Activated CD4-positive, alpha-beta T cell treated with anti-CD3 and anti-CD28 coated beads, Interleukin-2, amount 10 ng/mL, durations not matched to agents 7 days and 5 days (primary cell): ENCODE data around the gene EFL1. TPM values are rescaled to one million over a fixed set of nuclear protein-coding genes. Genes with fewer than 3 reads are reported as not detected.
A peak's percentile ranks its signal among the peaks of the same experiment; 100 is the strongest.
"Not testable (repeated sequence)": the region's sequence is repeated elsewhere in the genome, so short reads cannot be mapped to it uniquely, and the experiment has no call there.

Experiments
- CTCF ChIA-PET: fragments of 350-600 bp; sonication (Branson Sonifier 250); formaldehyde crosslinking; loops from one replicate; lab custom pipeline; 2021; ENCODE audit warnings: antibody characterized with exemption; lab: Charles Lee
- POLR2A ChIA-PET: fragments of 350-600 bp; sonication (Branson Sonifier 250); formaldehyde crosslinking; loops from one replicate; lab custom pipeline; 2021; ENCODE audit warnings: antibody characterized with exemption; lab: Charles Lee
- DNase-seq: peaks from one replicate; pipeline ENCODE4 v3.0.0-alpha.2; 2020
- H3K27ac Mint-ChIP-seq: one replicate; pipeline ENCODE4 v1.8.0; 2021; ENCODE audit warnings: mild to moderate bottlenecking, moderate library complexity, mixed read lengths
- H3K27me3 Mint-ChIP-seq: one replicate; pipeline ENCODE4 v1.8.0; 2021; ENCODE audit warnings: mixed read lengths
- H3K36me3 Mint-ChIP-seq: one replicate; pipeline ENCODE4 v1.8.0; 2021; ENCODE audit warnings: low read depth, mixed read lengths
- H3K4me1 Mint-ChIP-seq: one replicate; pipeline ENCODE4 v1.8.0; 2021; ENCODE audit warnings: mixed read lengths
- H3K4me3 Mint-ChIP-seq: one replicate; pipeline ENCODE4 v1.8.0; 2021; ENCODE audit warnings: mild to moderate bottlenecking, moderate library complexity, mixed read lengths
- H3K9me3 Mint-ChIP-seq: one replicate; pipeline ENCODE4 v1.8.0; 2021; ENCODE audit warnings: mixed read lengths
- total RNA-seq, 2 experiments: library from RNA; stranded (reverse); gene quantifications; one replicate each; pipeline ENCODE4 v1.2.3, GENCODE V29; 2021

EFL1 gene
- 10 to 100 TPM; 28.4 to 31.6 TPM for total RNA-seq

DNA sequence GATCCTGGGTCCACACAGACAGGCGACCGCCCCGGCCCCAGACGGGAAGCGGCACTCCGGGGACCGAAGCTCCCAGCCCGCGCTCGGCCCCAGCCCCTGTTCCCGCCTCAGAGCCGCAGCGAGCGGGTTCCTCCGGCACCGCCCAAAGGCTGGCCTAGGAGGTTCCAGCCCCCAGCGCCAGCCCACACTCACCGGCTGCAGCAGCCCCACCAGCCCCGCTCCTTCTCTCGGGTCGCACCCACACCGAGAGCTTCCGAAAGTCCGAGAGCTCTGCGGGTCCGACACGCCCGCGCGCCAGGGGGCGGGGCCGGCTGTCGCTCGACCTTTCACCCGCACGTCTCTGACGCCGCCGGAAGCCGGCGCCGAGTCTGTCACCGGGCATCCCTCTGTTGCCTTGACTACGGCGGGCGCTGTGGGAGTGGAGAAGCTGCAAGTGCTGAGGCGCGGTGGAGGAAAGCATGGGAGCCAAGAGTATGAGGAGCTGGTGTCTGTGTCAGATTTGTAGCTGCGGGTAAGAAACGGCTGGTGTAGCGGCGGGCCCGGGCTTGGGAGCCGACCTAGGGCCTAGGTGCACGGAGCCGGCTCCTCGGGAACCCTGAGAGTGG lies at the start of gene EFL1, which contains the start of gene SAXO2:
TSS of gene EFL1 (minus strand) at position 313 of the 605 bp plus-strand sequence. CDS start 956 bp downstream, outside the sequence.
TSS of gene SAXO2 (plus strand) at position 397 of the 605 bp plus-strand sequence. CDS start at position 459, 62 bp downstream.
- Mint-ChIP-seq H3K4me3 (peak within 1 kb of the TSS; percentile 96), H3K36me3 (peaks cover 24% of the 10 kb centered on the region), H3K9me3 (no peaks in the 10 kb centered on the region), H3K27ac (peak within 1 kb of the TSS; percentile 86), H3K4me1 (peaks cover 44% of the 10 kb centered on the region), H3K27me3 (no peaks in the 10 kb centered on the region)
- ChIA-PET POLR2A (no interaction called here), CTCF (interaction anchor here (1.4 kb wide), 2 partner anchors 14 to 18 kb away, joined by 3 read pairs; no protein-coding TSS in a partner anchor)
- peak; percentile 91 for DNase-seq

DNA sequence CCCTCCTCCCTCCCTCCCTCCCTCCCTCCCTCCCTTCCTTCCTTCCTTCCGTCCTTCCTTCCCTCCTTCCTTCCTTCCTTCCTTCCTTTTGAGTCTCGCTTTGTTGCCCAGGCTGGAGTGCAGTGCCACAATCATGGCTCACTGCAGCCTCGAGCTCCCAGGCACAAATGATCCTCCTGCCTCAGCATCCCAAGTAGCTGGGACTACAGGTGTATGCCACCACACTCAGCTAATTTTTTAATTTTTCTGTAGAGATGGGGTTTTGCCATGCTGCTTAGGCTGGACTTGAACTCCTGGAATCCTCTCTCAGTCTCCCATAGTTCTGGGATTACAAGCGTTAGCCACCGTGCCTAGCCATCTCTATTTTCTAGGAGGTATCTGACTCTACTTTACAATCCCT lies 48.8 kb upstream of the EFL1 start:
- H3K27me3 Mint-ChIP-seq, H3K27ac Mint-ChIP-seq: not testable (repeated sequence)

DNA sequence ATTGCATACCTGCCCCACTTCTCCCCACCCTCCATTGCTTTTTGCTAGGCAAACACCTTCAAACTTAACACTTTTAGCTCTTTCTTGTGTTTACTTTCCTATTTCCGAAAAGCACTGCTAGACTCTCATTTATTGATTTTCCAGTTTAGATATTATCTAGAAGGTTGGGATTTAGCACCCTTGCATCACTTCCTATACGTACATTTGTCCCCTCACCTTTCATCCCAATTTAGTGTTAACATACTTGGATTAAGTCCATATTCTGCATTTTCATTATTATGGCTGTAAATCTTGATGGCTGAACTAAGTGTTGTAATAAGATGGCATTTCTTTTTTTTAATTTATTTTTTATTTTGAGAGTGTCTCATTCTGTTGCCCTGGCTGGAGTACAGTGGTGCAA lies 47.3 kb upstream of the EFL1 start:
- POLR2A ChIA-PET: no interaction called here
- CTCF ChIA-PET: no interaction called here
- H3K27ac Mint-ChIP-seq: no peak overlapping the region

More for the DNA sequence above, 48.8 kb upstream of the EFL1 start:
- H3K36me3 Mint-ChIP-seq, CTCF ChIA-PET, DNase-seq, POLR2A ChIA-PET, H3K4me3 Mint-ChIP-seq, H3K4me1 Mint-ChIP-seq, H3K9me3 Mint-ChIP-seq: not testable (repeated sequence)

DNA sequence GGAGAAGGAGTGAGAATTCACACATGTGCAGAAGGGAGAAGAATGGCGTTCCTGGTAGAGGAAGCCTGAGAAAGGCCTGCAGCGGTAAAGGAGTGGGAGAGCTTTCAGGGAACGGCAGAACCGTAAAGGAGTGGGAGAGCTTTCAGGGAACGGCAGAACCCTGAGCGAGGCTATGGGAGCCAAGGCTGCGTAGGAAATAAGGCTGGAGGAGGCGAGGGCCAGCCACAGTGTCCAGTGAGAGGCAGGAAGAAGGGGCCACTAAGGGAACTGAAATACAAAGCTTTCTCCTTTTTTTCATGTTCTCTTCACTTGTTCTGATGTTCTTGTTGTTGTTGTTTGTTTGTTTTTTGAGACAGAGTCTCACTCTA lies 45.2 kb upstream of the EFL1 start:
- peaks cover 4% of the 10 kb centered on the region for H3K9me3 Mint-ChIP-seq
- POLR2A ChIA-PET: no interaction called here

More for the DNA sequence above, 47.3 kb upstream of the EFL1 start:
- no peak for DNase-seq
- H3K4me1 Mint-ChIP-seq: peaks cover 5% of the 10 kb centered on the region
- H3K27me3 Mint-ChIP-seq: peaks cover 4% of the 10 kb centered on the region
- no peaks in the 10 kb centered on the region for H3K36me3 Mint-ChIP-seq
- peaks cover 4% of the 10 kb centered on the region for H3K9me3 Mint-ChIP-seq
- H3K4me3 Mint-ChIP-seq: no peak overlapping the region

DNA sequence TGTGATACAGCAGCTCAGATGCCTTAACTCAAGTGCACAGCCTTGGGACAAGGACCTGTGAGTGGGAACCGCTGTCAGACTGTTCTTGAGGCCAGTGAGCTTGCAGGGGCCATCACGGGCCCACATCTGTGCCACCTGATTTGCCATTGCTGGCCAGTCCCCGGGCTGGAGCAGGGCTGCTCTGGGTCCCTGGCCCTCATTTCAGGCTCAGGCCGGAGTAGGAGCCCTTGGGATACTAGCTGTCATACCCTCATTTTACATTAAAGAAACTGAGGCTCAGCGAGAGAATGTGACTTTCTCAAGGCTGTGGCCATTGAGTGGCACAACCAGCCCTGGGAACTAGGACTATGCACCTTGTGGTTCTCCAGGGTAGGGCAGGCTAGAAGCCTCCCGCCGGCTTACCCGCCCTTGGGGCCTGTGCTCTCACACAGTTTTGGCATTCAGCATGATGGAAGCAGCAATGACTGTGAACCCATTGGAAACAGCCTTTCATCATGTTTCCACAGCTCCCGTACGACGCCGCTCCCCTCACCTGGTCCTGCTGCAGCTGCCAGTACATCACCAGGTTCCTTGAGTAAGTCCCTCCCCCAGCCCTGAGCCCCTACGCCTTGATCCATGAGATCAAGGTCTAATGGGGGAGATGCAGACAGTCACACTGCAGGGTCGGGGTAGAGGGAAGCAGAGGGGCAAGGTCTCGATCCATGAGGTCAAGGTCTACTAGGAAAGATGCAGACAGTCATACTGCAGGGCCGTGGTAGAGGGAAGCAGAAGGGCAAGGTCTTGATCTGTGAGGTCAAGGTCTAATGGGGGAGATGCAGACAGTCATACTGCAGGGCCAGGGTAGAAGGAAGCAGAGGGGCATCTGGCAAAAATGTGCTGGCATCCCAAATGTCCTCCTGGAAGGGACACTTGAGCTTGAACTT lies 44.5 kb upstream of the EFL1 start:
- peaks cover 10% of the 10 kb centered on the region for H3K4me1 Mint-ChIP-seq
- H3K9me3 Mint-ChIP-seq: peaks cover 4% of the 10 kb centered on the region
- ChIA-PET CTCF (interaction anchor here (1.5 kb wide), 1 partner anchor 13 kb away, joined by 3 read pairs; no protein-coding TSS in a partner anchor), POLR2A (no interaction called here)
- no peak overlapping the region for H3K4me3 Mint-ChIP-seq
- H3K27ac Mint-ChIP-seq: no peak overlapping the region
- H3K36me3 Mint-ChIP-seq: no peaks in the 10 kb centered on the region
- DNase-seq: no peak
- H3K27me3 Mint-ChIP-seq: peaks cover 4% of the 10 kb centered on the region

More for the DNA sequence above, 45.2 kb upstream of the EFL1 start:
- Mint-ChIP-seq H3K4me3 (no peak overlapping the region), H3K36me3 (no peaks in the 10 kb centered on the region), H3K27me3 (peaks cover 4% of the 10 kb centered on the region), H3K27ac (no peak overlapping the region), H3K4me1 (peaks cover 10% of the 10 kb centered on the region)
- CTCF ChIA-PET: no interaction called here
- DNase-seq: no peak

DNA sequence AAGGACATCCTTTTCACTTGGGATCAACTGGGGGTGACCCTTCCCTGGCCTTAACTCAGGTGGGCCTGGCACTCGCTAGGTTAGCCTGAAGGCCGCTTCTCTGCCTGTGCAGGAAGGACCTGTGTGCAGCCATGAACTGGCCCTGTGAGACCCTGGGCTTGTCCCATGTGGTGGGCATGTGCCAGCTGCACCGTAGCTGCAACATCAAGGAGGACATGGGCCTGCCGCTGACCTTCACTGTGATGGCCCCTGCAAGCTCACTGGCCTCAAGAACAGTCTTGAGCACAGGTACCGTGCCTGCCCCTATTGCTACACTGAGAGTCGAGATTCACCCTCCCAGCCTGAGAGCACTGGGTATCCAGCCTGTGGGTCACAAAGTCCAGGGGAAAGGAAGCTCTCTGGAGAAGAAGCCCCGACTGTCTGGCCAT lies 43.1 kb upstream of the EFL1 start:
- Mint-ChIP-seq H3K27ac (no peak overlapping the region), H3K4me1 (peaks cover 10% of the 10 kb centered on the region), H3K27me3 (peaks cover 2% of the 10 kb centered on the region), H3K9me3 (peaks cover 3% of the 10 kb centered on the region), H3K4me3 (no peak overlapping the region), H3K36me3 (no peaks in the 10 kb centered on the region)
- no peak for DNase-seq
- ChIA-PET CTCF (interaction anchor here (1.5 kb wide), 1 partner anchor 11 kb away, joined by 3 read pairs; no protein-coding TSS in a partner anchor), POLR2A (no interaction called here)

DNA sequence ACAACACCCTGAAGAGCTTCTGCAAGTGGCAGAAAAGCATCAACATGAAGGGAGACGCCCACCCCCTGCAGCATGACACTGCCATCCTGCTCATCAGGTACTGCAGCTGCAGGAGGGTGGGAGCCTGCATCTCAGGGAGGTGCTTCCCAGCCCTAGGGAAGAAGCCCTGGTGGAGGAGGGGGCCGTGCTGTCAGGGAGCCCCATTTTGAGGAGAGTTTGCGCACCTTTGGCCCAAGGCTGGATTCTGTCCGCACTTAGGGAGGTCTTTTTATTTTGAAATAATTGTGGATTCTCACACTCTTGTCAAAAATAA lies 42.2 kb upstream of the EFL1 start:
- Mint-ChIP-seq H3K27me3 (no peaks in the 10 kb centered on the region), H3K27ac (no peak overlapping the region), H3K36me3 (no peaks in the 10 kb centered on the region), H3K4me1 (peaks cover 10% of the 10 kb centered on the region), H3K4me3 (no peak overlapping the region), H3K9me3 (no peaks in the 10 kb centered on the region)
- DNase-seq: no peak
- POLR2A ChIA-PET: no interaction called here
- CTCF ChIA-PET: no interaction called here

DNA sequence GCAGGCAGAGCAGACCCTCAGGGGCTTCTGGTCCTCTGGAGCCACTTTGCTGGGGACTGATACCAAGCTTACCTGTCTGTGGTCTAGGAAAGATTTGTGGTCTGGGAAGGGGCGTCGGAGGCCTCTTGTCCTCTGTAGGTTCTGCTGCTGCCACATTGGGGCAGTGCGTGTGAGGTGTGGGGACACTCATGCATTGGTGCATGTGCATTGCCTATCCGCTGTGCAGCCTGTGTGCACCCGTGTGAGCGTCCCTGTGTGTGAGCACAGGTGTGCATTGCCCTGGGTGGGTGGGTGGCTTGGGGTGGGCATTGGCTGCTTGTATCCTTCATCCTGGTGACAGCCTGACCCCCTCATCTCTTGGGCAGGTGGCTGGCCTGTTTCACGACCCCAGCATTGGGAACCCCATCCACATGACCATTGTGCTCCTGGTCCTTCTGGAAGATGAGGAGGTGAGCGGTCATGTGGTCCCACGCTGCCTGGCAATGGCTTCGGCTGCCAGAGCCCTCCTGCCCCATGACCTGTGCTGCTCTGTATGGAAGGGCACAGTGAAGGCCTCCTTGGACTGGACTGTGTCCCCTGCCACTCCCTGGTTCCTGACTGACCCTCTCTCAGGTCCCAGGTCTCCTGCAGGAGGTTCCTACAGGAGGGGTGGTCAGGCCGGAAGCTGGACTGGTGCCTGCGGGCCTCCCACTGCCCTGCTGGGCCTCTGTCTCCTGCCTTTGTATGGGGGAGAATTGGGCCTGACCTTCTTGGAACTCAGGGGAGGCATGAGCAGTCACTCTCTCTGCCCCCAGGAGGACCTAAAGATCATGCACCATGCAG lies 41.6 kb upstream of the EFL1 start:
- Mint-ChIP-seq H3K4me1 (peaks cover 13% of the 10 kb centered on the region), H3K4me3 (no peak overlapping the region), H3K9me3 (no peaks in the 10 kb centered on the region), H3K27ac (no peak overlapping the region), H3K36me3 (no peaks in the 10 kb centered on the region), H3K27me3 (no peaks in the 10 kb centered on the region)
- no peak for DNase-seq
- POLR2A ChIA-PET: no interaction called here
- CTCF ChIA-PET: no interaction called here

DNA sequence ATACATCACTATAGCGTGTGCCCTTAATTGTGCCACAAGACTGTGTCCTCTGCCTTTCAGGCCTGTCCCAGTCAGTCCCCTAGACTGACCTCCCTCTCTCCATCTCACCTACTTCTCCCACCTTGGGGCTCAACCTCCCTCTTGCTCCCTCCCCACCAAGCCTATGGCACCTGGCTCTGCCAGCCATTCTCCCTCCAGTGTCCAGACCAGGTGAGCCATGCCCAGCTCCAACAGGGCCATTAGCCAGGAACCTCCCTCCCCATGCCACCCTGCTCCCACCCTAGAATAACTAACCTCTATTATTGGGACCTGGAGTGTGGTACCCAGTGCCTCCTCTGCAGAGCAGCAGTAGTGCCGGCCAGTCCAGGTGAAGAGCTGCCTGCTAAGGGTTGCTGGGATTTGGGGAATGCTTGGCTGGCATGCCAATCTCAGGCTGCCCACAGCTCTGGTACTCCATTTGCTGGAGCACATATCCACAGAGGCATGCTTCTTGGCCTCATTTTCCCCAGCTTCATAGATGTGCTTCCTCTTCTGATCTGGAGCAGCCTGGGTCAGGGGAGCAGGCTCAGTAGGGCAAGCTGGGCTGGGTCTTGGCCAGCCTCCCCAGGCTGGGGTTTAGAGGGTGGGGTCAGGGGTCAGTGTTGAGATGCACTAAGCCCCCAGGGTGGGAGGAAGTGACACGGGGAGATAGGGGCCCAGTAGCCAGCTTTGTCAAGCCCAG lies 38.9 kb upstream of the EFL1 start:
- no peaks in the 10 kb centered on the region for H3K36me3 Mint-ChIP-seq
- no peaks in the 10 kb centered on the region for H3K9me3 Mint-ChIP-seq
- no peak for DNase-seq
- ChIA-PET POLR2A (no interaction called here), CTCF (no interaction called here)
- H3K4me1 Mint-ChIP-seq: peaks cover 35% of the 10 kb centered on the region
- H3K27ac Mint-ChIP-seq: no peak overlapping the region
- no peaks in the 10 kb centered on the region for H3K27me3 Mint-ChIP-seq
- no peak overlapping the region for H3K4me3 Mint-ChIP-seq

DNA sequence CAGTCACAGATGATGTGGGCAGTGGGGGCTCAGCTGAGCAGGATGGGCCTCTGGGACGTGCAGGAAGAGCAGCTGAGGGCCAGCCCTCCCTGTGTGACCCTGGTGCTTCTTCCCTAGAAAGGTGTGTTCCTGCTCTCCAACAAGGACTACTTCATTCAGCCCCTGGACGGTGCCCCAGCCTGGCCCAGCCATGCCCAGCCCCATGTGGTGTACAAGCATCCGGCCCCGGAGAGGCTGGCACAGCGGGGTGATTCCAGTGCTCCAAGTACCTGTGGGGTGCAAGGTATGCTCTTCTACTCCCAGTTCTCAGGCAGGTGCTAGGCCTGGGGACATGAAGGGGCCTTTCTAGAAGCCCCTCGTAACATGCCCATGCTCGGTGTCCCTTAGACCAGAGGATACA lies 38.3 kb upstream of the EFL1 start:
- peaks cover 35% of the 10 kb centered on the region for H3K4me1 Mint-ChIP-seq
- POLR2A ChIA-PET: no interaction called here
- no peak overlapping the region for H3K27ac Mint-ChIP-seq
- no peaks in the 10 kb centered on the region for H3K9me3 Mint-ChIP-seq
- no peaks in the 10 kb centered on the region for H3K36me3 Mint-ChIP-seq
- DNase-seq: no peak
- CTCF ChIA-PET: no interaction called here
- H3K4me3 Mint-ChIP-seq: no peak overlapping the region
- H3K27me3 Mint-ChIP-seq: no peaks in the 10 kb centered on the region

DNA sequence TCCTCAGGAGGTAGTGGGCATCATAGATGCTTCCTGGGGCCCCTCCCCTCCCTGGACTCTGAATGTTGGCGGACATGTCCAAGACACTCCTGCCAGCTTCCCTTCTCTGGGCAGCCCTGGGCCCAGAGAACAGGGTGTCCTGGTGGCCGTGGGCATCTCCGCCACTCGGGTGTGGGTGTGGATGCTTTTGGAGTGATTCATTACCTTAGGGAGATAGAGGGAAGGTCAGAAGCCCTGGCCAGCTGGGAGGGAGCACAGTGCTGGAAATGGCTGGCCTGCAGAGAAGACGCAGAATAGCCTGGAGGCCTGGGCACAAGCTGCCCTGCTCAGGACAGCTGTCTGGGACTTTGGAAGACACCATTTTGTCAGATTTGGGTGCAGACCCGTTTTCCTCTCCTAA lies 37.8 kb upstream of the EFL1 start:
- DNase-seq, H3K36me3 Mint-ChIP-seq, H3K27ac Mint-ChIP-seq, H3K9me3 Mint-ChIP-seq, H3K4me3 Mint-ChIP-seq, POLR2A ChIA-PET, CTCF ChIA-PET, H3K27me3 Mint-ChIP-seq: not testable (repeated sequence)
- H3K4me1 Mint-ChIP-seq: peaks cover 35% of the 10 kb centered on the region

DNA sequence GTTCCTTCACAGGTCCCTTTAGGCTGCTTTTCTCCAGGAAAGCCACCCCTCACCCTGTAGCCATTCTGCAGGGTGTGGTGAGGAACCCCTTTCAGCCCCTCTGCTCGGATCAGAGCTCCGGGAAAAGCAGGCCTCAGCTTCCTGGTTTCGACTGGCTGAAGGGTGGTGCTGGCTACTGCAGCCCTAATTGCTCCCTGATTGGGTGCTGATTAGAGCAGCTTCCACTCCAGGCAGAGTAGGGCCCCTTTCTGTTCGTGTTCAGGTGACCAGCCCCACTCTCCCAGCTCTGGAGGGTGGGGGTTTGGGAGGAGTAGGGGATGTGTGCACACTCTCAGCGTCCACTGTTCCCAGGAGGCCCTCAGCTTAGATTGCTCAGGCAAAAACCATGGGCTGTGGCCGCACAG lies 37.0 kb upstream of the EFL1 start:
- H3K27ac Mint-ChIP-seq, H3K36me3 Mint-ChIP-seq, H3K27me3 Mint-ChIP-seq, H3K4me3 Mint-ChIP-seq, H3K9me3 Mint-ChIP-seq, DNase-seq, POLR2A ChIA-PET: not testable (repeated sequence)
- CTCF ChIA-PET: interaction anchor here (0.8 kb wide), 1 partner anchor 9 kb away, joined by 4 read pairs; no protein-coding TSS in a partner anchor
- H3K4me1 Mint-ChIP-seq: peaks cover 27% of the 10 kb centered on the region
